SHP77 treated with DMSO at 0.1 percent for 48 hours (cell line): ENCODE results near the gene TMOD2.

ENCODE experiments used
- DNase-seq: peaks from one replicate; lab custom pipeline; 2025; lab: John Stamatoyannopoulos, UW

The TMOD2 gene

DNA sequence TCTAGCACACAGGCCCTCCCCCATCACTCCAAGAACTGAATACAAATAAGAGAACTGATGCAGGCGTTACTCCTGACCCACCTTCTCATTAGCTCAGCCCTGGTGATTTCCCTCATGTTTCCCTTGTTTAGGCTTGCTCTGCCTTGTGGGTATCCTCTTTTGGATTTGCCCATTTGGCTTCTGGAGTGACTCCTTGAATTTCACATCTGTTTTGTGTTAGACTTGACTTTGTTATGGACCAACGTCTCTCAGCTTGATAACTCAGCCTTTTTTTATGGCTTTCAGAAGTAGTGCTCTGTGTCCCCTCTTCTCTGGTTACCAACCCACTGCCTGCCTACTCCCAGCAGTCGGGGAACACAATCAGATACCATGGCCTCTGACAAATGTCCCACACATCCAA is 66.8 kb downstream of the TMOD2 start:
- DNase-seq, result no peak

DNA sequence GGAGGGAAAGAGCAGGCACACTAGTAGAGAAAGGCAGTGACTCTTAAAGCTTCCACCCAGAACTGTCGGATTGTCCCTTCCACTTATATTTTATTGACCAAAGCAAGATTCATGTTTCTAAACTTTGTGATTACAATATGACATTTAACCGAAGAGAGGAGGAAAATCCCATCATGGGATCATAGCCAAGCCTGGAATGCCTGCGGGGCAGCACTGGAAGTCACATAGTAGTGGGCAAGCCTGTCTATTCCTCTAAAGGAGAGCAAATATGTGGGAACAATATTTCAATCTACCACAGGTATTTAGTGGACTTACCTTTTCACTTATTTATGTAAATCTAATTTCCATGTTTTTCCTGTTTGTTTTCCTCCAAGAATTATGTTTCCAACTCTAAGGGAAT is 74.3 kb downstream of the TMOD2 start:
- no peak for DNase-seq

DNA sequence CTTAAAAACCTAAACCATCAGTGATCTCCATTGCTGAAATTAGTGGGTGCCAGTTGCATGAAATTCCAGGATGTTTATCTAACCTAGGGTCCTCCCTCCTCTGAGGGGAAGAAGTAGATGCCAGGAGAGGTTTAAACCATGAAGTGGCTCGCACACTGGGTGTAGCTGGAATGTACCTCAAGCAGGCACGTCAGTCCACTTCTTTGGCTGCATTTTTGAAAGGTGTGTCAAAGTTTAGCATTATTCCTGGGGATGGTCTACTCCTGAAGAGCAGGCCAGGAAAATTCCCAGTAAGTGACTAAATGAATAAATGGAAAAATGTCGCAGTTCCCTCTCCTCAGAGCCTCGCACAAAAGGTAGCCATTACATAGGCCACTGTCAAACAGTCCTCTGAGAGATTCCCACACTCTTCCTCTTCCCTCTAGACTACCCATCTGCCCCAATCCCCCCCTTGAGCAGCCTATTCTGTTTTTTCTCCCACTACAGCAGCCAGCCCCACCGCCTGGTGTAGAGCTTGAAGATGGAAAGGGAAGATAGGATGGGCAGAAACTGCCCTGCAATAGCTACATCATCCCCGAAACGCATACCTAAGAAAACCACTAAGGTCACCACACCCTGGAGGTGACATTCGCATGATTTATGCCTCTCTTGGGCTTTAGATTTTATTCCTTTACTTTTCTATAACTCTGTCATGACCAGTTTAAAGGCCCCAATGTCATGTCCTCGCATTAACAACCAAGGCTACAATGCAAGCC is 77.4 kb downstream of the TMOD2 start:
- no peak for DNase-seq

DNA sequence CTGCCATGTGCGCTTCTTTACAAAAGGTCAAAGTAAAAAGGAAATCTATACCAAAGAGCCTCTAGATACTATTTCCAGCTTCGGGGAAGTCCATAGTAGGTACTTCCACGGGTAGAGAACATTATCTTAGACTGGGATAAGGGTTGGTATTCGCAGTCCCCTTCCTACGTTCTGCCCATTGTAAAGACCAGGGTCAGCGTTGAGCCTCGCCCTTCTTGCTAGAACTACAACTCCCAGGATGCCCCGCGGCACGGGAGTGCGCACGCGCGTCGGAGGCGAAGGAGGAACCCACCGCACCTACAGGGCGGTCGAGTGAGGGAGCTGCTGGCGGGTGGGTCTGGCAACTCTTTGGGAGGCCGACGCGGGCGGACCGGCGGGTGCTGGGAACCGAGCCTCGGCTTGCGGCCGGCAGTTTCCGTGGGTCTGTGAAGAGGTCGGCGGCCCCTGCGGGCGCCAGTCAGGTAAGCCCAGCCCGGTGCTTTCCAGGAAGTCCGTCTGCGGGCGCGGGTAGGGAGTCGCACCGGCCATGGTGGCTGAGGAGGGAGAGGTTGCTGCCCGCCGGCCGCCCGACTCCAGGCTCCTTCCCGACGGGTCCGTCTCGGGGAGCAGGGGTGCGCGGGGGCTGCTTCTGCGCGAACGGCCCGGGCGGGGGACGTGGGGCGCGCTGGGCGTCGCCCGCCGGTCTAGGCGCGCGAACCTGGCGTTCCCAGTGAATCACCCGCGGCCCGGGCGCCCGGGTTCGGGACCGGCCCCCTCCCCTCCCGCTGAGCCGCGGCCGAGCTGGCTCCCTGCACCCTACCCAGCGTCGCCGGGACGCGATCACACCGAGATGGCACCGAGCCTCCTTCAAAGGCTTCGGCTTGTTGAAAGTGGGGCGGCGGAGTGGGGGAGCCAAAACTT is 78.2 kb downstream of the TMOD2 start, which contains the start of gene TMOD3:
TSS of gene TMOD3 (plus strand) at position 278 of the 900 bp plus-strand sequence. CDS start 33,232 bp downstream, outside the sequence.
- peak; percentile 72 for DNase-seq

DNA sequence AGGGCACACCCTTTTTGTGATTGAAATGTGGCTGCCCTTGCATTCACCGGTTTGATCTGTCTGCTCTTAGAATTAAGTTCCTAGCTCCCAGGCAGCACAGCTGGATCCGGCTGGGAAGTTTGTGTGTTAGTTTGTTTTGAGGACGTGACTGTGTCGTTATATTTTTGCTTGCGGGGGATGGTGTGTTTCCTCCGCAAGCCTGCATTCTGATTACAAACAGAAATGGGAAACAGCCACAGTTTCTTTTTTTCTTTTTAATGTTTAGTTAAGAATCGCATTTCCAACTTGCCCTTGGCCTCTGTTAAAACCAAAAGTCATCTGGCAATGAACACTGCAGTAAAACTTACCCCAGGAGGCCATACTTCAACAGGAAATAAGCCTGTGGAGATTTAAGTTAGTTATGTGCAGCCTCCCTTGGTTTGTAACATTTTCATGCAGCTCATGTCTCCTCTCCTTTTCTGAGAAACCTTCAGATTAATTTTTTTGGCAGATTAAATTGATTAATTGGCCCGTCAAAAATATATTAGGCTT is 78.9 kb downstream of the TMOD2 start:
- no peak for DNase-seq

DNA sequence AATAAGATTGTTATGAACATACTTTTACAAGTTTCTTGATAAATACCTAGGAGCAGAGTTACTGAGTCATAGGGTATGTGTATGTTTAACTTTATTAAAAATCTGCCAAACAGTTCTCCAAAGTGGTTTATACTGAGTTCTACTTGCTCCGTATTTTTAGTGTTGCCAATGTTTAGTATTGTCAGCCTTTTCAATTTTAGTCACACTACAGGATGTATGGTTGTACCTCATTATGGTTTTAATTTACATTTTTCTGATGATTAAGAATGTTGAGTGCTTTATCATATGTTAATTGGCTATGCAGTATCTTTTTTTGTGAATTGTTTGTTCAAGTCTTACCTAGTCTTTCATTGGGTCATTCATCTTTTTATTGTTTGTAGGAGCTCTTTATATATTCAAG is 82.4 kb downstream of the TMOD2 start:
- no peak for DNase-seq

DNA sequence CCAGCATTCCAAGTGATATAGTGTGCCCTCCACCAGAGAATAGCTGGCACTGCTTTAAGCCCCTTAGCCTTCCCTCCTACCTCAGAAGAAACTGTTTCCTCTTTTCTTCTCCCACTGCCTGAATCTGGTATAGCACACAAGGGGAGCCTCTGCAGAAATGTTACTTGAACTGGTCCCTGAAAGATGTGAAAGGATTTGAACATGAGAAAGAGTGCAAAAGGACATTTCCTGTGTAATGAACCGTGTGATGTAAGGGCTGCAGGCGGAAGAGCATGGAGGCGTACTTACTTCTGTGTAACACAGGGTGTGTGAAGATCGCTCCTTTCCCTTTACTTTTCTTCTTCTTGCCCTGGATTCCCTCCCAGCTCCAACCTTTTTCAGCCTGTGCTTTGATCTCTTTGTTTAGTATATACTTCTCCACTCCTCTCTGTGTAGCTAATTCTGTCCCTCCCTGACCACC is 86.4 kb downstream of the TMOD2 start:
- no peak for DNase-seq

DNA sequence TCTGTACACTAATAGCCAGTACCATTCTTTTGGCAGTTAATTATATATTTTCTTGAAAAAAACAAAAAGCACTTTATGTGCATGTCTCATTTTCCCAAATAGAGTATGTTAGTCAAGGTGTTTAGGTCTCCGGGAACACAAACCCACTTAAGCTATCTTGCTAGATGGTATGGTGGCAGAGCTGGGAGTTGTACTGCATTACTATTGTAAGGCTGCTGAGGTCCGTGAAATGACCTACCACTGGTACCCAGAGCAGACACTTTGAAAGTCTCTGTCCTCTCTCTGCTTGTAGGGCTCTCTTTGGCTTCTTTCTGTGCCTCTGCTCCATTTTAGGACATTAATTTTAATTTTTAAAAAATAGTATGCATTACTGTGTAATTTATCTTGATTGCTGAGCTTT is 86.9 kb downstream of the TMOD2 start:
- DNase-seq, result no peak

DNA sequence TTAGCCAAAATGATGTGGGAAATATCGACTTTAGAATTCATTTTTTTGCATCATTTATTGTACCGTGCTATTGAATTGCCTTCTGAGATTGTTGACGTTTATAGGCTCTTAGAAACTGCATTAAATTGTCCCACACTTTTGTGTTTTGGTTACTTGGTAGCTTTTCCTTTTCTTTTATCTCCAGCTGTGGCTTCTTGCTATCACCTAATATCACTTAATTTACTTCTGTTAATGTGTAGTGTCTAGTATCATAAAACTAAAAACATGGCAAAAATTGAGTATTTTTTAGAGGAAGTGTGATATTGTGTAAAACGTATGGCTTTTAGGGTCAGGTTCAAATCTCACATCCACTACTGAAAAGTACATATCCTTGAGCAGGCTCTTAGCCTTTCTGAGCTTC is 89.3 kb downstream of the TMOD2 start:
- DNase-seq, result no peak

DNA sequence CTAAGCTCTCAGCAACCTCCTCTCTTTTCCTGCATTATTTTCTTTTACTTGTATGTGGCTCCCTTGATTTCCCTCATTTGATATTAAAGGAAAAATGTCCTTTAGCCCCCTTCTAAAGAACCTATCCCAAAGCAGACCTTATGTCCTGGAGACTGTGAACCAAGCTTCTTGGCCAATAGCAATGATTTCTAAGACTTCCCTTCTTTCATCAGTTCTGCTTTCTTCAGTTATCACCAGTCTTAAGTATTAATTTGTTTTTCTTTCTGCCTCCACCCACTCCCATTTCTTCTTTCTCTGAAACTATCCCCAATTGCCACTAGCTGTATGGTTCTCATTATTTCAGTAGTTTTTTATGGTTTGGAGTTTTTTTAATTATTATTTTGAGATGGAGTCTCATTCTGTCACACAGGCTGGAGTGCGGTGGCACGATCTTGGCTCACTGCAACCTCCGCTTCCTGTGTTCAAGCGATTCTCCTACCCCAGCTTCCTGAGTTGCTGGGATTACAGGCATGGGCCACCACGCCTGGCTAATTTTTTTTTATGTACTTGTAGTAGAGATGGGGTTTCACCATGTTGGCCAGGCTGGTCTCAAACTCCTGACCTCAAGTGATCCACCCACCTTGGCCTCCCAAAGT is 90.1 kb downstream of the TMOD2 start:
- no peak for DNase-seq

DNA sequence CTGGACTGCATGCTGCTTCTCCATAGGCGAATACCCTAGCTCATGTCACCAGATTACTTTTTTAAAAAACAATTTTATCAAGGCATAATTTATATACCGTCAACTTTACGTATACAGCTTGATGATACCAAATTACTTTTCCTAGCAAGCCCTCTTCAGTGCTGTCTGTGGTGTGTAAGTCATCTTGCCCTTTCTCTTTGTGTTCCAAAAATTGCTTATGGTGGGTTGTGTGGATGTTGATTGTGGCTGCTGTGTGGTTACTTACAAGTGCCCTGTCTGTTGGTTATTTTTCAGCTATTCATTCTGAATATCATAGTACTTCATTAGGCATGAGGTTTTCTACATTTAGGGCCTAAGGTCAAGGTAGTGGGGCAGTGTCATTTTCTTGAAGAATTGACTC is 90.9 kb downstream of the TMOD2 start:
- DNase-seq, result no peak

DNA sequence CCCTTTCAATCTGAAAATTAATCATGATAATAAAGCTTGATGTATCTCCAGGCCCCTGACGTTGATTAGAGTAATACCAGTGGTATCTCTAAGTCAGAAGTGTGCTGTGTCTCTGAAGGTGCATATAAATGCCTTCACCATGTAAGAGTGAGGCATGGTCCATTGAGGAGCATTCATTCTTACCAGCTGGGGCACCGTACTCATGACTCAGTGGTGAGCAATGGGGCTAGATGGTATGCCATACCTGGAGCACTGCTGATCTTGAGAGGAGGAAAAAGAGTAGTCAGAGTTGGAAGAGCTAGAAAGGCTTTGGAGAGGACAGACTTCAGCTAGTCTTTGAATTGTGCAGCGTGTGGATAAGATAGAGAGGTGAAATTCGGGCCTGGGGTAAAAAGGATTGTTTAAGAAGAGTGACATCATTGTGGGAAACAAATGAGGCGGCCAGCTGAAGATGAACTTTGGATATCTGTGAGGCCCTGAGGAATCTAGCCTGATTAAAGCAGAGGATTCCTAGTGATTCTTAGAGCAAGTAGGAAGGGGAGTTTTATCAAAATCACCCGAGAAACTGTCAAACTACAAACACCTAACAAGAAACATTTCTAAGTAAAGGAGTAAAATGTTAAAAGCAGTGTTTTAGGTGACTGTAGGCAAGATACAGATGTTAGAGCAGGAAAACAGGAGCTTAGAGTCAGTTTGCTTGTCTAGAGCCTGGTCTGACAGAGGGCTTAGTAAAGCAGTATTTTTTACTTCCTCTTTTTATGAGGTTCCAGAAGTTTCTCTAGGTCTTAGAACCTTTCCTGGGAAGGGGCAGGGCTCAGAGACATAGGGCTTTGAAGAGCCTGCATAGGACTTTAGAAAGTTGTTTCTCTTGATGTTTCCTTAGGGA is 91.7 kb downstream of the TMOD2 start:
- DNase-seq, result no peak

DNA sequence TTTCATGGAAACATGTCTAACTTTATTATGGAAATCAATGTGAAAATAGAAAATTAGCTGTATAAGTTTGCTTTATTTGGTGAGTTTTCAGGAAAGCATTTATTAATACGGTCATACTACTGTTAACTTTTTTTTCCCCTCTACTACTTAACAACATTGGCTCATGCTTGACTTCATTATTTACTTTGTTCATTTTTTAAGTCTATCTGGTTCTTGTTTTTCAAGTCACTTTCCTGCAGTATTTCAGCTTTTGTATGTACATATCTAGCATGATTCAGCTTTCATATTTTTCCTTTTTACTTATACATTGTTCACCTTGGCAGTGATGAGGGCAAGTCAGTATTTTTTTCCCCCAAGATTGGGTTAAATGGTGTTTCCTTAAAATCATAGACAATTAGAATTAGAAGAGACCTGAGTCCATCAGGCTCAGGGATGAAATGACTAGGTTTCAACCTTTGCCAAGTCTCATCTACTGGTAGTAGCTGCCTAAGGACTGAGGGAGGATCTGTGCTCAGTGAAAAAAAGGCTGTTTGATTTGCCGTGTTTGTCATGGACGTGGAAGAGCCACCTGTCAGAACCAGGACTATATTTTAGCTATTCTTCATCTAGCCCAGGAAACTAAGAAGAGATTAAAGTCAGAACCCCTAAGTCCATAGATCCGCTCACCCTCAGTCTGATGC is 93.5 kb downstream of the TMOD2 start:
- no peak for DNase-seq

DNA sequence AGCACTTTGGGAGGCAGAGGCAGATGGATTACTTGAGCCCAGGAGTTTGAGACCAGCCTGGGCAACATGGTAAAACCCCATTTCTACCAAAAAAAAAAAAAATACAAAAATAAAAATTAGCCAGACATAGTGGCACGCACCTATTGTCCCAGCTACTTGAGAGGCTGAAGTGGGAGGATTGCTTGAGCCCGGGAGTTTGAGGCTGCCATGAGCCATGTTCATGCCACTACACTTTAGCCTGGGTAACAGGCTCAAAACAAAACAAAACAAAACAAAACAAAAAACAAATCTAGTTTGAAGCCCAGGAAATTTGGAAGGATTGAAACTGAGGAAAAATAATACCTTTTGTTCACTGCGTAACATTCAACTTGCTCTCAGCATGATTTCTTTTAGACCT is 94.7 kb downstream of the TMOD2 start:
- DNase-seq, result no peak

DNA sequence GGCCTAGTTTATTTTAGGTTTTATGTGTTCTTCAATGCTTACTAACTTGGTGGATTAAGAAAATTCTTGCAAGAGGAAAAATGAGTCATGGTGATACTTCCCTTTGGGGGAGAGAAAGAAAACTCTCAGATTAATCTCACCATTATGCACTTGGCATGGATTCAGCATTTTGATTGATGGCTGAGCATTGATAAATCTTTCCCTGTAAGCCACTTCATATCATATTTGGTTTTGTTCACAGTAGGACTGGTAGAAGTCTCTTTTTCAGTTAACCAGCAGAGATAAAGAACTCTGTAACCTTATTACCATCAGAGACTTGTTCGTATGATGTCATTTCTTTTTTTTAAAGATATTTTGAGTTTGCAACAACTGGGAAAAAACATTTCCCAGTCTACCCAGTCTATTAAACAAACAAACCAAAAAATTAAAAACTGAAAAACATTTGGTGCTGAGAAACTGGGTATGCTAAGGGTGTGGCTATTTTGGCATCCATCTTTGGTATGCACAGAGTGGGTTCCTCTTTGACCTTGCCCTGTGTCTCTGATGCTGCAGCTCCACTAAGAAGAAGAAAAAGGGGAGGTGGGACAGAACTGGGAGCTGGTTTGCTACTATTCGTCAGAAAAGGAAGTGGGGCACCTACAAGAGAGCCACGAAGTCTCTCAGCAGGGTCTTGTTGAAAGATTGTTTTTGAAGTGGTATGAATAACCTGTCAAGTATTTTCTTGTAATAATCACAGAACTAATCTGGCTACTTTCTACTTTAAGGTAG is 95.2 kb downstream of the TMOD2 start:
- DNase-seq, result no peak

DNA sequence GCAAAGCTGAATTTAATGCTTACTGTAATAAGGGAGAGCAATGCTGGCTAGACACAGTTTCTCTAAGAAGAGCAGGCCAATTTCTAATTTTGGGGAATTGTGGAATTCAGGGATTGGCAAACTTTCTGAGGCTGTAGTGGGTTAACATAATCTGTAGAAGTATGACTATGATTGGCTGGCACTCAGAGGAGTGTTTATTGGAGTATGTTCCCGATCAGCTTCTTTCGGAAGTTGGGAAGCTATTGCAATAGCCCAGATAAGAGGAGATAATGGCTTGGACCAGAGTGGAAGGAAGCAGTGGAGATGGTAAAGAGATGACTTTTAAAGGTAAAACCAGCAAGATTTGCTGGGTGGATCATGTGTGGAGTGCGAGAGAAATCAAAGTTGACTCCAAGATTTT is 97.4 kb downstream of the TMOD2 start:
- DNase-seq, result no peak

DNA sequence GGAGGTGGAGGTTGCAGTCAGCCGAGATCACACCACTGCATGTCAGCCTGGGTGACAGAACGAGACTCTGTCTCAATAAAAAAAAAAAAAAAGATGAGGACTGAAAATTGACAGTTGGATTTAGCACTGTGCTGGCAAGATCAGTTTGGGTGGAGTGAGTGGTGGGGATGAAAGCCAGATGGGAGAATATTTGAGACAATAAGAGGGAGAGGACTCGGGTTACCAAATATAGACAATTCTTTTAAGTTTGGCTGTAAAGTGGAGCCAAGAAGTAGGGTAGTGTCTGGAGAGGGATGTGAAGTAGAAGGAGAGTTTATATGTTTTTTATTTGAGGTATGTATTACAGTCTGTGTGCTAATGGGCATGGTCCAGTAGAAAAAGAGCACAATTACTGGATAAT is 98.5 kb downstream of the TMOD2 start:
- DNase-seq, result no peak

DNA sequence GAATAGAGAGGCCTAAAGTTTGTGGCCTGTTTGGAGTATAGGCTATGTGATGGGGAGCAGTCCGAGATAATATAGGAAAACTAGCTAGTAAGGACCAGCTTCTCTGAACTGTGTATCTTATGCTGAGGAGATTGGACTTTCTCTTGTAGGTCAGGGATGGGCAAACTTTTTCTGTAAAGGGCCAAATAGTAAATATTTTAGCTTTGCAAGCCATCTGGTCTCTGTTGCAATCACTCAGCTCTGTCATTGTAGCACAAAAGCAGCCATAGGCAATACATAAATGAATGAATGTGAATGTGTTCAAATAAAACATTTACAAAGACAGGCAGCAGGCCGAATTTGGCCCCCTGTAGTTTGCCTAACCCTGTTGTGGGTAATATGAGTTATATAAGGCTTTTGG is 102.6 kb downstream of the TMOD2 start:
- no peak for DNase-seq

DNA sequence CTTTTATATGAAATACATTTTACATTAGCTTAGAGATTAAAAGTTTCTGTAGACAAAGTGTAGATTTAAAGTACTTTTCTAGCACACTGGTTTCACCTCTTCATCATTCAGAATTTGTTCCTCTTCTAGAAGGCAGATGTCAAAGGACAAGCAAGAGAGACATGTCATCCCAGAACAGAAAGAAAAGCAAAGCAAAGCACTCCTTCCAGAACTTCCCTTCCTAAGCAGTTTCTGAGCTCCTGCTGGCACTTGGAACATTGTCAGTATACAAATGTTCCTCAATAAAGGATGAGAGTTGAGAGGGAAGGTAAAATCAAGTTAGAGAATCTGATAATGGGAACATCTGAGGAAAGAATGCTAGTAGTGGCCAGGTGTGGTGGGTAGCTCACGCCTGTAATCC is 104.2 kb downstream of the TMOD2 start:
- no peak for DNase-seq
